Ovary (tissue), 3 donors: Measurements from ENCODE around the gene KATNAL1.

ENCODE experiments used
- POLR2A ChIP-seq: fragments of 450-650 bp; IDR thresholded peaks from one replicate; pipeline ENCODE4 v1.6.1; 2017; ENCODE audit warnings: antibody characterized with exemption, mild to moderate bottlenecking, moderate library complexity
- TF ChIP-seq, protein P1 (sequence below), 3 donors: fragments of 450-650 bp in 2 of 3; fragments of 200-600 bp in 1 of 3; IDR thresholded peaks; one replicate each; pipeline versions ENCODE4 v1.5.1 to v1.8.0; 2016 to 2022; ENCODE audit warnings: antibody characterized with exemption in 3 of 3, mild to moderate bottlenecking in 1 of 3
- donor health status: DM: no; HTN: no; CAD: no.

DNA sequence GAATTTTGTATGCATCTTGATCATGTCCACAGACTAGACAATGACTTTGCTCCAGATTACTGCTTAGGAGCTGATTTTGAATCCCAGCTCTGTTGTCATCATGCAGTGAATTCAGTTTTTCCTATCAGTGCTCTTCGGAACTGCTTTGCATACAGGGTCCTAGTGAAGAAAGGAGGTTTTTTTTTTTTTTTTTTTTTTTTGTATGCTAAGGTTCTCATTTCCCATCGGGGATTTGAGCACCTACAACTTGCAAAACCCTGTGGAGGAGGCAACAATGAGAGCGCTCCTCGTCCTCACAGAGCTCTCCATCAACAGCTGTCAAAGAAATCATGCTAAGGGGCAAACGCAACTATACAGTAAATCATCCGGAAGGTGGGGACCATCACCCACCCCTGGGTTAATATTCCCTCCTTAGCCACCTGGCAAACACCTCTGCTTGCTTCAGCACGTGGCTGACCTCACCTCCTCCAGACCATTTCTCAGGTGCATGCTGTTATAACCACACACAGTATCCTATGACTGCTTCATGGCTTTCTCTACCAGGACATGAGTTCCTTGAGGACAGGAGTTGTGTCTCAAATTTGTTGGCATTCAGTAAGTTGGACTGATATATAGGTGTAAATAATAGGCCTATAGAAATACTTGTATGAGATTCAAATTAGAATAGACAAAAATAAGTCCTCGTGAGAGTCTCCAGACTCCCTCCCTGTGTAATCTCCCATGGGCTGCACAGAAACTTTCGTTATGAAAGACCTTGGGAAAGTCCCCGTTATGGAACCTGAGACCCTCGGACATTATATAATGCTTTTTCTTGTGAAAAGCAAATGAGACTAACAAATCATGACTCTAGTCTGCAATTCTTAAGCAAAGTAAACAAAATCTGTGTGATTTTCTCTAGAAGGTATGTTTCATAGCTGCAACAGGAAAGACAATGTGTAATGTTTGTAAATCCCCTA lies 113.8 kb downstream of the KATNAL1 start:
- TF ChIP-seq, protein P1, sequence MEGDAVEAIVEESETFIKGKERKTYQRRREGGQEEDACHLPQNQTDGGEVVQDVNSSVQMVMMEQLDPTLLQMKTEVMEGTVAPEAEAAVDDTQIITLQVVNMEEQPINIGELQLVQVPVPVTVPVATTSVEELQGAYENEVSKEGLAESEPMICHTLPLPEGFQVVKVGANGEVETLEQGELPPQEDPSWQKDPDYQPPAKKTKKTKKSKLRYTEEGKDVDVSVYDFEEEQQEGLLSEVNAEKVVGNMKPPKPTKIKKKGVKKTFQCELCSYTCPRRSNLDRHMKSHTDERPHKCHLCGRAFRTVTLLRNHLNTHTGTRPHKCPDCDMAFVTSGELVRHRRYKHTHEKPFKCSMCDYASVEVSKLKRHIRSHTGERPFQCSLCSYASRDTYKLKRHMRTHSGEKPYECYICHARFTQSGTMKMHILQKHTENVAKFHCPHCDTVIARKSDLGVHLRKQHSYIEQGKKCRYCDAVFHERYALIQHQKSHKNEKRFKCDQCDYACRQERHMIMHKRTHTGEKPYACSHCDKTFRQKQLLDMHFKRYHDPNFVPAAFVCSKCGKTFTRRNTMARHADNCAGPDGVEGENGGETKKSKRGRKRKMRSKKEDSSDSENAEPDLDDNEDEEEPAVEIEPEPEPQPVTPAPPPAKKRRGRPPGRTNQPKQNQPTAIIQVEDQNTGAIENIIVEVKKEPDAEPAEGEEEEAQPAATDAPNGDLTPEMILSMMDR (IDR thresholded peaks at IDR 0.05), result no peak
- TF ChIP-seq POLR2A, result no peak
